ENCODE results near the gene ZNF175.
"Not testable (repeated sequence)": the region's sequence is repeated elsewhere in the genome, so short reads cannot be mapped to it uniquely, and the experiment has no call there.

Gene ZNF175

GRCh38 chr19:51593138-51593890, 22.2 kb downstream of the ZNF175 start:
- no peak for FAIRE-seq

DNA sequence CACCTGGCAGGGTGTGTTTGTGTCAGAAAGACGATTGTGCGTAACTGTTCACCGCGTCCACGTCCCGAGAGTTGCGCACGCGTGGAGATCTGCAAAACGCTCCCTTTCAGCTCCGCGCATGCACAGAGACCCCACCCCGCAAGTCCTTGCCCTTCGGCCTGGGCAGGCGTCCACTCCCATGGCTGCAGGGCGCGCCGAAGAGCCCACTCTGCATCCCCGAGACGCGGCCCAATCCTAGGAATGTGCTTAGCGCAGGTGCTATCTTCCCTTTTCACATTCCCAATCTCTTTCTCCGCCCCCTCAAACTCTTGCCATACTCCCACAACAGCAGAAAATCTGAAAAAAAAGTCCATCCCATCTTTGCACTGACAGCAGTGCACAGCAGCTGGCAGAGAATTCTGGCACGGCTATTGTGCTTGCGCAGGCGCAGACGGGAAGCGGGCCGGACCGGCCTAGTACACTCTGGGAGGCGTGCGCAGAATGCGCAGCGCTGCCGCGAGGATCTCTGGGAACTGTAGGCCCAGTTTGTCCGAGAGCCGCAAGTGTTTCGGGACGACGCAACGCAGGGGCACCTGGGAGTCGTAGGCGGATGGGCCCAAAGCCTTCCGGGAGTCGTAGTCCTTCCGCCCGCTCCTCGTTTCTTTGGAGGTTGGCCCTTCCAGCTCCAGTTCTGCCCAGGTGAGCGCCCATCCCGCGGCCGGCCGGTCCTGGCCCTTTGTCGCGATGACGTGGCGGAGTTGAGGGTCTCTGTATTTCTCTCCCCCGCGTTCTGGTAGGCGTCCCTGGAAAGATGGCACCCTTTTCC, 23.1 kb downstream of the ZNF175 start:
- FAIRE-seq: peak; percentile 96

DNA sequence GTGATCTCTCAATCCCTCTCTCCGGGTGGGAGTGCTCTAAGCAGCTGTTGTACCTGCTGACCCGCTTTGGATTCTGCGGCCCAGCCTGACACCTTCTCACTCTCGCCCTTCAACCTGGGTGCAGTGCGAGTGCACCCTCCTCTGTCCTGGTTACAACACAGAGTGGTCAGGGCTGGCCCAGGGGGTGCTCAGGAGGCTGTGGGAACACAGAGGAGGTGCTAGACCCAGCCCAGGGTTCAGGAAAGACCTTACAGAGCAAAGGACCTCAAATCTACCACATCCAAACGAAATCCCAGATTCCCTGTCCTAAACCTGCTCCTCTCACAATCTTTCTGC, 23.7 kb downstream of the ZNF175 start:
- FAIRE-seq: no peak

- FAIRE-seq: no peak
Measured at GRCh38 chr19:51595190-51596175, 24.4 kb downstream of the ZNF175 start.

DNA sequence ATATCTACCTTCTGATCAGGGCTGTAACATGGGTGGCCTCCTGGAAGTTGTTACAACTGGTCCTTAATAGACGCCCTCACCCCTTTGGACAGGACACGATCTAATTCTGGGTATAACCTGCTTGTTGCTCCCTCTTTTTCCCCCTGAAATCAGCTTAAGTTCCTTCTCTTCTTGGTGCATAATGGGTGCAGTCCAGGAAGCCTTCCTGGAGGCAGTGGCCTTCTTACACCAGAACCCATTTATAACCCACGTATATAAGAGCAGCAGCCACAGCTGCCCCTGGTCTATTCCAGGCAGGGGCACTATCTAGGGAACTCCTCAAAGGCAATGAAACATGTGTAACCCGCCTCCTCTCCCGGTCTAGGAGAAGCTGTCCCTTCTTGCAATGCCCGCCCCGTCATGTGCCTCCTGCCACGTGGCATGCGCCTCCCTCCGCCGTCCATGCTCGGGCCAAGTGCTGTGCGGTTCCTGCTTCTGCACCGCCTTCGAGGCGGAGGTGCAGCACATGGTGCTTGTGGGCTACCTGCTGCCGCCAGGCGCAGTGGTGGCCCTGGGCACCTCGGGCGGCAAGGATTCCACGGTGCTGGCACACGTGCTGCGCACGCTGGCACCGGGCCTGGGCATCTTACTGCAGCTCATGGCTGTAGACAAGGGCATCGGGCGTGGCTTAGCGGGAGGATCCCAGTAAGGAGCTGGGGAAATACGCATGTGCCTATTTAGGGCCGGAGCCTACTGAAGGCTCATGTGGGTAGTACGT, 27.3 kb downstream of the ZNF175 start:
- FAIRE-seq: no peak

- FAIRE-seq: no peak
Measured at GRCh38 chr19:51599084-51599483, 28.0 kb downstream of the ZNF175 start.

DNA sequence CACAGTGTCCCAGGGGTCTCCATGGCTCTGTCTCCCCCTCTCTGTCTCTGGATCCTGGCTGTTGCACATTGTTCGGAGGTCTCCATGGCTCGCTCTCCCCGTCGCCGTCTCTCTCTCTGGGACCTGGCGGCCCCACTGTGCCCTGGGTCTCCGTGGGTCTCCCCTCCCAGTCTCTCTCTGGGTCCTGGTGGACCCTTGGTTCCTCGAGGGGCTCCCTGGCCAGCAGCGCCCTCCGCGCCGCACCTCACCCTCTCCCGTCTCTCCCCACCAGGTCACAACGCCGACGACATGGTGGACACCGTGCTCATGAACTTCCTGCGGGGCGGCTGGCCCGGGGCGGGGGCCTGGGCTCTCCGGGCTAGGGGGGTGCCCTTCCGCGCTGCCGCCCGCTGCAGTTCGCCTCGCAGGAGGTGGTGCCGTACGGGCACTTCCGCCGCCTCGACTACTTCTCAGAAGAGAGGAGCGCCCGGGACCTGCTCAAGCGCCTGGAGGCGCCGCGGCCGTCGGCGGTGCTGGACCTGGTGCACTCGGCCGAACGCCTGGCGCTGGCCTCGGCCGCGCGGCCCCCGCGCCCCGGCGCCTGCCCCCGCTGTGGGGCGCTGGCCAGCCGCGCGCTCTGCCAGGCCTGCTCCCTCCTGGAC, 30.0 kb downstream of the ZNF175 start:
- no peak for FAIRE-seq

GRCh38 chr19:51602189-51602854, 31.2 kb downstream of the ZNF175 start:
- no peak for FAIRE-seq

- no peak for FAIRE-seq
Measured at GRCh38 chr19:51607077-51607476, 36.0 kb downstream of the ZNF175 start.

- no peak for FAIRE-seq
Measured at GRCh38 chr19:51607920-51608562, 37.0 kb downstream of the ZNF175 start.

- no peak for FAIRE-seq
Measured at GRCh38 chr19:51610576-51610975, 39.5 kb downstream of the ZNF175 start.

GRCh38 chr19:51614789-51615188, 43.7 kb downstream of the ZNF175 start:
- no peak for FAIRE-seq

DNA sequence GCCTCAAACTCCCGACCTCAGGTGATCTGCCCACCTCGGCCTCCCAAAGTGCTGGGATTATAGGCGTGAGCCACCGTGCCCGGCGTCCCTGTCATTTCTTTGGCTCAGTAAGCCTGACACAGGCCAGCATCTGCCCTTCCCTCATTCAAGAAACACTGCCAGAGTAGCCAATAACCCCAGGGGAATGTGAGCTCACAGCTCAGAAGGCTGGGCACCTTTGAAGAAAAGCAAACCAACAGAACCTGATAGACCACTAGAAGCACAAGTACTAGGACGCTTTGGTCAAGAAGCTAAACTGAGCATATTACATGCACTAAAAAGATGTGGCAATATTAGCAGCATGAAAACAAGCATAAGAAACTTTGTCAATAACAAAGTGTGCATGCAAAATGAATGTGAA, 44.9 kb downstream of the ZNF175 start:
- no peak for FAIRE-seq

DNA sequence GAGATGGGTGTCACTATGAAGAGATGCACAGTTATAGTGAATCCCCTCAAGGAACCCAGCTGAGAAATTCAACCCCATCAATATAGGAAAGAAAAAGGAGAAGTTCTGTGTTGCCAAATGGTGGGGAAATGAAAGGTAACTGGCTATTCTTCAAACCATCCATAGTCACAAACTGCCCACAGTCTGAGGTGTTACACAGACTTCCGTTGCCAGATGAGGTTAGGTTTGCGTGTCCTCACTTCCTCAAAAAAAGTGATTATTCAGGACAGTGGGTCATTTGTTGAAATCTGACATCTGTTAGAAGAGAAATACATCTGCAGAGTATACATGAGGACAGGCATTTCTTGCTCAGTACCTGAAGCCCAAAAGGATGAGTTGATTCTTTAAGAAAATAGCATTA, 50.1 kb downstream of the ZNF175 start:
- FAIRE-seq: no peak

- FAIRE-seq: no peak
Measured at GRCh38 chr19:51626675-51627074, 55.6 kb downstream of the ZNF175 start.

DNA sequence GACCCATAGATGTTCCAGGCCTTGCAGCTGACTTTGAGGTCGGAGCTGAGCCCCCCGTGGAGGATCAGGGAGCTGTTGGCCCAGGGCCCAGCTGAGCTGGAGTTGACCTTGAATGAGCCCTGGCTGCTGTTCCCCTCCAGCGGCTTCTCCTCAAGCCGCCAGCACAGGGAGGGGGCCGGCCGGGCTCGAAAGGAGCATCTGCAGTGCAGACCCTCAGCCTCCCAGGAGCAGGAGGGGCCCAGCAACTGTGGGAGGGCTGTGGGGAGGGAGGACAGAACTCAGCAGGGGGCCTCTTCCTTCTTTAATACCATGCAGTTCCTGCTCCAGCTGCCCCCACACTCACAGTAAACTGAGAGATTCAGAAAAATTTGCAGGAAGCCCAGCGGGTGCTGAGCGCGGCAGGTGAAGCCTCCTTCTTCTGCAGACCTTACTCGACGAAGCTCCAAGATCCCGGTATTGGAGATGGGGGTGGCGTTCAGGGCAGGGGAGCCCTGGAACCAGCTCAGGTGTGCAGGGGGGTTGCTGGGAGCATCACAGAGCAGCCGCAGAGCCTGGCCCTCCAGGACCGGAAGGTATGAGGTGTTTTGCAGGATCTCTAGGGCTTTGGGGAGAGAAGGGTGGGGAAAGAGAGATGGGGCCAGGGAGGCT, 56.5 kb downstream of the ZNF175 start:
- no peak for FAIRE-seq

- no peak for FAIRE-seq
Measured at GRCh38 chr19:51628153-51628939, 57.3 kb downstream of the ZNF175 start.

DNA sequence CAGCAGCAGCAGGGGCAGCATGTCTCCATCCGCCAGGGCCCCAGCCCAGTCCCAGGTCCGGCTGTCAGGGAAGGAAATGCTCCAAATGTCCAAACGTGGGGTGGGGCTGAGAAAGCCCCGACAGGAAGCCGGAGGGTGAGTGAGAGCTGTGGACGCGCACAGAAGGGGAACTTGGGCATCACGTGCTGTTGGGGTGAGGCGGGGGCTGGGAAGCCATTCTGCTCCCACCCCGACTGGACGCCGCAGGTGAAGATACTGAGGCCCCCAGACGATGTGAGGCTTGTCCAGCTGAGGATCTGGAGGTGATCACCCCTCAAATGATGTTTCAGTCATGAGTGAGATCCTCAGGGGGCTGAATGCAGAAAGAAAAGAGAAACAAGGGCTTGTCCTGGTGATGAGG, 59.2 kb downstream of the ZNF175 start, which contains the start of gene SIGLEC5:
TSS of gene SIGLEC5 (minus strand) at position 87 of the 400 bp plus-strand sequence. CDS start at position 21, 66 bp downstream.
- not testable (repeated sequence) for FAIRE-seq

- no peak for FAIRE-seq
Measured at GRCh38 chr19:51632126-51632525, 61.0 kb downstream of the ZNF175 start.
